GM19193 (cell line): Measurements from ENCODE around the gene FOXP1.

Experiments used
- POLR2A ChIP-seq: IDR thresholded peaks from 4 replicates; pipeline ENCODE4 v1.6.1; 2011; ENCODE audit not compliant: insufficient read depth, insufficient read length; ENCODE audit errors: extremely low read depth

FOXP1 gene

GRCh38 chr3:71241981-71242560 lies 341.5 kb downstream of the FOXP1 start:
- no peak for TF ChIP-seq POLR2A

GRCh38 chr3:71241246-71241901 lies 342.2 kb downstream of the FOXP1 start:
- TF ChIP-seq POLR2A: no peak

- no peak for TF ChIP-seq POLR2A
Observed at GRCh38 chr3:71240034-71240433, 343.5 kb downstream of the FOXP1 start.

DNA sequence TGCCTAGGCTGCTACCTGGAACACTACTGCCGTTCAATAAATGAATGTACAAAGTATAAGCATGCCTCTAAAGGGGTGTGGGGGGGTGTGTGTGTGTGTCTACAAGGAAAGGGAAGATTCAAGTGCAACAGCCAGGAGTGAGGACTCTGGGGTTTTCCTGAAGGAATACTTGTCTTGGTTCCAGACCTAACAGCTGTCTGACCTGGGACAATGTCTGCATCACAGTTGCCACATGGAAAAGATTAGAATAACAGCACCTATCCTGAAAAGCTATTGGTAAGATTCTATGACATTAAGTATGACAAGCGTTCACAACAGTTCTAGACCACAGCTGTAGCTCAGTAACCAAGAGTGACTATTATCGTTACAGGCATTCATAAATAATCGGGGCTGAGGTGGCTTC lies 345.2 kb downstream of the FOXP1 start:
- no peak for TF ChIP-seq POLR2A

GRCh38 chr3:71237672-71238071 lies 345.9 kb downstream of the FOXP1 start:
- TF ChIP-seq POLR2A: no peak

DNA sequence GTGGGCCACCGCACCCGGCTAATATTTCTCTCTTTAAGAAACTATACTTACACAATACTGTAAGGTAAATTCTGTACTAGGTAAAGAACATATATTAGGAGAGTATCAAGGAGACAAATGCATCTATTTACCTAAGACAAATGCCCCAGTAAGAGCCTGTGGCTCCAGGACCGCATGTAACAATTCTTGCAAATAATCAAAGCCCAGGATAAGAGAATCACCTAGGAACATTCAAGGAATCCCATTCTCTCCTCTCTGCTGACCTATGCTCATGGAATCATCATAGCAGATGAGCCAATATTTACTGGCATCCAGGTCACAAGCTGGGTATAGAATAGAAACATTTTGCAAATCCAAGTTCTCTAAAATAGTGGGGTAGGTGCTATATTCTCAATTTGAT lies 347.7 kb downstream of the FOXP1 start:
- TF ChIP-seq POLR2A: no peak

DNA sequence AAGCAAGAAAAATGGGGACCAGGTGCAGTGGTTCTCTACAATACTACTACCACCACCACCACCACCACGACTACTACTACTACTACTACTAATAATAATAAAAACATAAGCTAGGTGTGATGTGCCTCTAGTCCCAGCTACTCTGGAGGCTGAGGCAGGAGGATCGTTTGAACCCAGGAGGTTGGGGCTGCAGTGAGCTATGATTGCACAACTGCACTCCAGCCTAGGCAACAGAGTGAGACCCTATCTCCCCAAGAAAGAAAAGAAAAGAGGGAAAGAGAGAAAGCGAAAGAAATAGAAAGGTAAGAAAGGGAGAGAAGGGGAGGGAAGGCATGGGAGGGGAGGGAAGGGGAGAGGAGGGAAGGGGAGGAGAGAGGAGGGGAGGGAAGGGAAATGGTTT lies 350.6 kb downstream of the FOXP1 start:
- no peak for TF ChIP-seq POLR2A

DNA sequence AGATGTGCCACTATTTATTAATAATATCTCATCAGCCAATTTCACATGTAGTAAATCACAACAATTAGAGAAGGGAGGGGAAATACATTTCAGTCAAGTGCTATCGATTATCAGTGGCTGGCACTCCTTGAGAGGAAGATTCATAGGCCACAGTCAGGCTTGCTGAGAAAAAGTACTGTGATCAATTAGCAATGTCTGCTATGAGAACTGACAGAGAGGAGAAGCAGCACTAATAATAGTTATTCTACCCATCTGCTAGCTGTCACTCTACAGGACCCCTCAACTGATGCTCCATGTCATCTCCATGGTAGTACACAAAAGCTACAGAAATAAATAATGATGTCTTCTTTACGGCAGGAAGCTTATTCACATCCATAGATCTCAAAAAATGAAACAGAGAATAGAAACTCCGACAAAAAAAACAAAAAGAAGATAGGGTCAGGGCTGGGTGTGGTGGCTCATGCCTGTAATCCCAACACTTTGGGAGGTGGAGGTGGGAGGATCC lies 351.3 kb downstream of the FOXP1 start:
- TF ChIP-seq POLR2A: no peak

- no peak for TF ChIP-seq POLR2A
Observed at GRCh38 chr3:71231680-71232079, 351.8 kb downstream of the FOXP1 start.

- no peak for TF ChIP-seq POLR2A
Observed at GRCh38 chr3:71229905-71230657, 353.4 kb downstream of the FOXP1 start.

- TF ChIP-seq POLR2A: no peak
Observed at GRCh38 chr3:71228156-71228866, 355.2 kb downstream of the FOXP1 start.

- no peak for TF ChIP-seq POLR2A
Observed at GRCh38 chr3:71227270-71227661, 356.3 kb downstream of the FOXP1 start.

DNA sequence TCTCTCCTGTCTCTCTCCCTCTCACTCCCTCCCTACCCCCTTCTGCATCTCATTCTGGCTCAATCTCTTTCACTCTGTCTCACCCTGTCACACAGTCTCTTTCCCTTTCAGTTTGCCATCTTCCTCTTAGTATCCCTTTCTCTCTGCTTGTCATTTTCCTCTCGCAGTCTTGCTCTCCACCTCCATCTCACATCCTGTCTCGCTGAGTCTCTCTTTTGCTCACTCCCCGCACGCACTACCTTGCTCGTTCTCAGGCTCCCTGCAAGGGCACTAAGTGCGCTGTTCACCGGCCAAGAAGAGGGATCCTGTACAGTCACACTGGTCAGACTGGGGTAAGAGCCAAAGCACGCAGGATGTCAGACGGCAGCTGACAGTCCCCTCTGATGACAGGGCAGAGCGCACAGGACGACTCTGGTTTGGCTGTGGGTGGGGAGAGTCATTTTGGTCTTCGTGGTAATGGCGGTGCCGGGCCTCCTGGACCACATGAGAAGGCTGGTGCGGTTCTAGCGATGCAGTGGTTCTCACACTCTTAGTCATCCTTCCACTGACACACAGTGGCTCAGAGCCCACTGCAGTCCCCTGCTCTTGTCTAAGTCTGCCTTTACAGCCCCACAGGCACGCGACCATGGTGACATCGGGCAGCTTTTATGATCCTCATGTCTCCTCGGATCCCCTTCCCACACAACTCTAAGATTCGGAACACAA lies 356.8 kb downstream of the FOXP1 start:
- no peak for TF ChIP-seq POLR2A

DNA sequence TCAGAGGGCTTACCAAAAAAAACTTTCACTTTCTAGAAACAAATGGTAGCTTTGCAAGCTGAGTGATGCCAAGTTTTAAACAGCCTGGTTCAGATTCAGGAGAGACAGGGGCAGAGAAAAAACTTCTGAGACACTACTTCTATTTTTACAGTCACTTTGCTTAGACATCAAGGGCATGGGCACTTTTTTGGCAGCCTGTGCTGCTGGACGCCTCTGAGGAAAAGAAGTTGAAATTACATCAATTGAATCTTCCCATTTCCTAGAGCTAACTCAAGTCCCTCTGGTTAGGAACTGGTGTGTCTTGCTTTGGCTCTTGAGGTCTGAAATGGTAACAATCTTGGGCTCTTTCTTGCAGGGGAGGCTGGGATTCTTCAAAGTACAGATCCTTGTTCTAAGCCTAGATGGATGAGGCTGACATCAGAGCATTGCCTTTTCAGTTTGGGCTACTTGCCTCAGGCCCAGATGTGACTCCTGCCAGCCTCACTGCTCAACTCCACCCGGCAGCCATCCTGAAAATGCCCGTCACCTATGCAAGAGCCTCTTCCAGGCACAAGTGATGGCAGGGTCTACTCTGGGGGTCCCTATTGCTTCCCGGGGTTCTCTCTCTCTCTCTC lies 357.5 kb downstream of the FOXP1 start:
- TF ChIP-seq POLR2A: no peak
